Activated CD4-positive, alpha-beta T cell treated with anti-CD3 and anti-CD28 coated beads, Interleukin-2, amount 10 ng/mL, durations not matched to agents 7 days and 5 days (primary cell): Measurements from ENCODE around the gene TRAPPC12. TPM values are rescaled to one million over a fixed set of nuclear protein-coding genes. Genes with fewer than 3 reads are reported as not detected.

ENCODE experiments used
- CTCF ChIA-PET: fragments of 350-600 bp; sonication (Branson Sonifier 250); formaldehyde crosslinking; loops from one replicate; lab custom pipeline; 2021; ENCODE audit warnings: antibody characterized with exemption; lab: Charles Lee
- POLR2A ChIA-PET: fragments of 350-600 bp; sonication (Branson Sonifier 250); formaldehyde crosslinking; loops from one replicate; lab custom pipeline; 2021; ENCODE audit warnings: antibody characterized with exemption; lab: Charles Lee
- DNase-seq: peaks from one replicate; pipeline ENCODE4 v3.0.0-alpha.2; 2020
- H3K27ac Mint-ChIP-seq: one replicate; pipeline ENCODE4 v1.8.0; 2021; ENCODE audit warnings: mild to moderate bottlenecking, moderate library complexity, mixed read lengths
- H3K27me3 Mint-ChIP-seq: one replicate; pipeline ENCODE4 v1.8.0; 2021; ENCODE audit warnings: mixed read lengths
- H3K36me3 Mint-ChIP-seq: one replicate; pipeline ENCODE4 v1.8.0; 2021; ENCODE audit warnings: low read depth, mixed read lengths
- H3K4me1 Mint-ChIP-seq: one replicate; pipeline ENCODE4 v1.8.0; 2021; ENCODE audit warnings: mixed read lengths
- H3K4me3 Mint-ChIP-seq: one replicate; pipeline ENCODE4 v1.8.0; 2021; ENCODE audit warnings: mild to moderate bottlenecking, moderate library complexity, mixed read lengths
- H3K9me3 Mint-ChIP-seq: one replicate; pipeline ENCODE4 v1.8.0; 2021; ENCODE audit warnings: mixed read lengths
- total RNA-seq, 2 experiments: library from RNA; stranded (reverse); gene quantifications; one replicate each; pipeline ENCODE4 v1.2.3, GENCODE V29; 2021

The TRAPPC12 gene
- total RNA-seq, 2 experiments from 2014 or later, result 84.0 to 88.0 TPM

GRCh38 chr2:3430740-3431490 lies 51.4 kb downstream of the TRAPPC12 start:
- ChIA-PET POLR2A (no interaction called here), CTCF (no interaction called here)
- H3K36me3 Mint-ChIP-seq, result peaks cover 11% of the 10 kb centered on the region
- no peaks in the 10 kb centered on the region for H3K27me3 Mint-ChIP-seq
- no peak overlapping the region for H3K27ac Mint-ChIP-seq
- no peak for DNase-seq
- H3K4me3 Mint-ChIP-seq, result no peak overlapping the region
- no peaks in the 10 kb centered on the region for H3K9me3 Mint-ChIP-seq
- H3K4me1 Mint-ChIP-seq, result peaks cover 3% of the 10 kb centered on the region

GRCh38 chr2:3432067-3432466 lies 52.6 kb downstream of the TRAPPC12 start:
- Mint-ChIP-seq H3K36me3 (peaks cover 11% of the 10 kb centered on the region), H3K4me1 (peaks cover 3% of the 10 kb centered on the region), H3K27ac (no peak overlapping the region), H3K27me3 (no peaks in the 10 kb centered on the region), H3K9me3 (no peaks in the 10 kb centered on the region), H3K4me3 (no peak overlapping the region)
- ChIA-PET CTCF (interaction anchor here (1.2 kb wide), 1 partner anchor 8 kb away, joined by 4 read pairs; no protein-coding TSS in a partner anchor), POLR2A (no interaction called here)
- no peak for DNase-seq

- Mint-ChIP-seq H3K27me3 (no peaks in the 10 kb centered on the region), H3K9me3 (no peaks in the 10 kb centered on the region), H3K36me3 (peaks cover 6% of the 10 kb centered on the region), H3K4me3 (no peak overlapping the region), H3K27ac (no peak overlapping the region), H3K4me1 (peaks cover 3% of the 10 kb centered on the region)
- DNase-seq, result no peak
- CTCF ChIA-PET, result interaction anchor here (1.2 kb wide), 2 partner anchors 9 to 12 kb away, joined by 3 to 4 read pairs; no protein-coding TSS in a partner anchor
- POLR2A ChIA-PET, result no interaction called here
Observed at GRCh38 chr2:3432693-3433338, 53.3 kb downstream of the TRAPPC12 start.

- no peak for DNase-seq
- ChIA-PET POLR2A (no interaction called here), CTCF (interaction anchor here (1.2 kb wide), 2 partner anchors 9 to 13 kb away, joined by 3 to 4 read pairs; no protein-coding TSS in a partner anchor)
- H3K4me1 Mint-ChIP-seq, result peaks cover 3% of the 10 kb centered on the region
- H3K27me3 Mint-ChIP-seq, result no peaks in the 10 kb centered on the region
- no peak overlapping the region for H3K4me3 Mint-ChIP-seq
- no peak overlapping the region for H3K27ac Mint-ChIP-seq
- no peaks in the 10 kb centered on the region for H3K9me3 Mint-ChIP-seq
- peaks cover 6% of the 10 kb centered on the region for H3K36me3 Mint-ChIP-seq
Observed at GRCh38 chr2:3433339-3433699, 53.8 kb downstream of the TRAPPC12 start.

GRCh38 chr2:3433776-3434400 lies 54.4 kb downstream of the TRAPPC12 start:
- CTCF ChIA-PET, result interaction anchor here (1.2 kb wide), 1 partner anchor 13 kb away, joined by 3 read pairs; no protein-coding TSS in a partner anchor
- POLR2A ChIA-PET, result no interaction called here
- Mint-ChIP-seq H3K4me3 (no peak overlapping the region), H3K36me3 (peaks cover 3% of the 10 kb centered on the region), H3K4me1 (peaks cover 2% of the 10 kb centered on the region), H3K9me3 (no peaks in the 10 kb centered on the region), H3K27ac (no peak overlapping the region), H3K27me3 (no peaks in the 10 kb centered on the region)
- no peak for DNase-seq

- Mint-ChIP-seq H3K4me3 (no peak overlapping the region), H3K27me3 (no peaks in the 10 kb centered on the region), H3K4me1 (no peaks in the 10 kb centered on the region), H3K27ac (no peak overlapping the region), H3K36me3 (peaks cover 3% of the 10 kb centered on the region), H3K9me3 (no peaks in the 10 kb centered on the region)
- DNase-seq, result no peak
- POLR2A ChIA-PET, result no interaction called here
- CTCF ChIA-PET, result no interaction called here
Observed at GRCh38 chr2:3434654-3435053, 55.2 kb downstream of the TRAPPC12 start.

GRCh38 chr2:3435445-3435844 lies 56.0 kb downstream of the TRAPPC12 start:
- ChIA-PET POLR2A (no interaction called here), CTCF (no interaction called here)
- no peak for DNase-seq
- Mint-ChIP-seq H3K27ac (no peak overlapping the region), H3K27me3 (no peaks in the 10 kb centered on the region), H3K9me3 (no peaks in the 10 kb centered on the region), H3K4me3 (no peak overlapping the region), H3K36me3 (peaks cover 3% of the 10 kb centered on the region), H3K4me1 (peaks cover under 1% of the 10 kb centered on the region)

GRCh38 chr2:3440477-3440876 lies 61.0 kb downstream of the TRAPPC12 start:
- peaks cover 6% of the 10 kb centered on the region for H3K4me1 Mint-ChIP-seq
- no peak for DNase-seq
- H3K9me3 Mint-ChIP-seq, result no peaks in the 10 kb centered on the region
- no peaks in the 10 kb centered on the region for H3K27me3 Mint-ChIP-seq
- CTCF ChIA-PET, result no interaction called here
- H3K4me3 Mint-ChIP-seq, result no peak overlapping the region
- H3K36me3 Mint-ChIP-seq, result peaks cover 2% of the 10 kb centered on the region
- POLR2A ChIA-PET, result no interaction called here
- H3K27ac Mint-ChIP-seq, result no peak overlapping the region

GRCh38 chr2:3441465-3441864 lies 62.0 kb downstream of the TRAPPC12 start:
- ChIA-PET POLR2A (no interaction called here), CTCF (interaction anchor here (1.0 kb wide), 1 partner anchor 17 kb away, joined by 3 read pairs; no protein-coding TSS in a partner anchor)
- H3K27ac Mint-ChIP-seq, result no peak overlapping the region
- H3K36me3 Mint-ChIP-seq, result peaks cover 5% of the 10 kb centered on the region
- H3K4me3 Mint-ChIP-seq, result no peak overlapping the region
- DNase-seq, result no peak
- H3K9me3 Mint-ChIP-seq, result no peaks in the 10 kb centered on the region
- H3K4me1 Mint-ChIP-seq, result peaks cover 6% of the 10 kb centered on the region
- H3K27me3 Mint-ChIP-seq, result no peaks in the 10 kb centered on the region

- H3K4me1 Mint-ChIP-seq, result peaks cover 6% of the 10 kb centered on the region
- ChIA-PET POLR2A (no interaction called here), CTCF (interaction anchor here (1.0 to 1.3 kb wide), 2 partner anchors 18 to 20 kb away, joined by 3 read pairs; no protein-coding TSS in a partner anchor)
- no peak for DNase-seq
- no peak overlapping the region for H3K27ac Mint-ChIP-seq
- peaks cover 7% of the 10 kb centered on the region for H3K36me3 Mint-ChIP-seq
- no peaks in the 10 kb centered on the region for H3K27me3 Mint-ChIP-seq
- H3K9me3 Mint-ChIP-seq, result no peaks in the 10 kb centered on the region
- no peak overlapping the region for H3K4me3 Mint-ChIP-seq
Observed at GRCh38 chr2:3442185-3442584, 62.7 kb downstream of the TRAPPC12 start.

GRCh38 chr2:3443083-3443482 lies 63.6 kb downstream of the TRAPPC12 start:
- ChIA-PET POLR2A (no interaction called here), CTCF (interaction anchor here (1.3 to 1.6 kb wide), 2 partner anchors 17 to 19 kb away, joined by 3 read pairs; no protein-coding TSS in a partner anchor)
- H3K9me3 Mint-ChIP-seq, result no peaks in the 10 kb centered on the region
- no peak overlapping the region for H3K27ac Mint-ChIP-seq
- H3K4me1 Mint-ChIP-seq, result peaks cover 6% of the 10 kb centered on the region
- peaks cover 7% of the 10 kb centered on the region for H3K36me3 Mint-ChIP-seq
- no peak for DNase-seq
- no peaks in the 10 kb centered on the region for H3K27me3 Mint-ChIP-seq
- no peak overlapping the region for H3K4me3 Mint-ChIP-seq

- DNase-seq, result no peak
- no peaks in the 10 kb centered on the region for H3K27me3 Mint-ChIP-seq
- H3K4me3 Mint-ChIP-seq, result no peak overlapping the region
- no peaks in the 10 kb centered on the region for H3K9me3 Mint-ChIP-seq
- ChIA-PET POLR2A (no interaction called here), CTCF (interaction anchor here (1.3 to 1.6 kb wide), 2 partner anchors 18 kb away, joined by 3 read pairs; no protein-coding TSS in a partner anchor)
- no peak overlapping the region for H3K27ac Mint-ChIP-seq
- peaks cover 7% of the 10 kb centered on the region for H3K36me3 Mint-ChIP-seq
- H3K4me1 Mint-ChIP-seq, result peaks cover 6% of the 10 kb centered on the region
Observed at GRCh38 chr2:3443506-3444084, 64.1 kb downstream of the TRAPPC12 start.
